Middle frontal gyrus (tissue), 1 donor: ENCODE measurements around the gene SLC1A6.
A peak's percentile ranks its signal among the peaks of the same experiment; 100 is the strongest.
"Not testable (repeated sequence)": the region's sequence is repeated elsewhere in the genome, so short reads cannot be mapped to it uniquely, and the experiment has no call there.

ENCODE experiments used
- DNase-seq: peaks from one replicate; pipeline ENCODE4 v3.0.0-alpha.2; 2015; ENCODE audit warnings: low spot score; ENCODE audit errors: extremely low spot score

Gene SLC1A6

GRCh38 chr19:14979476-14980255, at the start of gene SLC1A6:
SLC1A6 (minus strand) TSS chr19:14979864; CDS start chr19:14972910, 6,954 bp downstream.
- DNase-seq, result no peak

DNA sequence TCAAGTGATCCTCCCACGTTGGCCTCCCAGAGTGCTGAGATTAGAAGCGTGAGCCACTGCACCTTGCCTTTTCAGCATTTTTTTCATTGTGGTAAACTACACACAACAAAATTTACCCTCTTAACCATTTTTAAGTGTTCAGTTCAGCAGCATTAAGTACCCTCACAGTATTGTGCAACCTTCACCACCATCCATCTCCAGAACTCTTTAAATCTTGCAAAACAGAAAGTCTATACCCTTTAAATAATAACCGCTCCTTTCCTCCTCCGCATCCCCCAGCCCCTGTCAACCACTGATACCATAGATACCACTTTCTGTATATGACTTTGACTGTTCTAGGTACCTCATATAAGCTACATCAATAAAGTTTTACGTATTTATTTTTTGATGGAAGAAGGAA, 48.8 kb upstream of the SLC1A6 start:
- no peak for DNase-seq

DNA sequence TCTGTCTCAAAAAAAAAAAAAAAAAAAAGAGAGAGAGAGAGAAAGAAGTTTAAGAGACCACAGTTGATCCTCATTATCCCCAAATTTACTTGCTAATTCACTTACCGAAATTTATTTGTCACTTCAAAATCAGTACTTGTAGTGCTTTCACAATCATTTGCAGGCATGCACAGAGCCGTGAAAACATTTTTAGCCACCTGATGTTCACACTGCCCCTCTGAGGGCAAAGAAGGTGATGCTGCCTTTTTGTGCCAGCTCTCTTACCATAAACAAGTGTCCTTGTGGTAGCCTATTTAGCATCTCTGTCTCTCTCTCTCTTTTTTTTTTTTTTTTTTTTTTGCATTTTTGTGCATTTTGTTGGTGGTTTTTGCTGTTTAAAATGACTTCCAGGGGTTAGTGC, 45.6 kb upstream of the SLC1A6 start:
- no peak for DNase-seq

DNA sequence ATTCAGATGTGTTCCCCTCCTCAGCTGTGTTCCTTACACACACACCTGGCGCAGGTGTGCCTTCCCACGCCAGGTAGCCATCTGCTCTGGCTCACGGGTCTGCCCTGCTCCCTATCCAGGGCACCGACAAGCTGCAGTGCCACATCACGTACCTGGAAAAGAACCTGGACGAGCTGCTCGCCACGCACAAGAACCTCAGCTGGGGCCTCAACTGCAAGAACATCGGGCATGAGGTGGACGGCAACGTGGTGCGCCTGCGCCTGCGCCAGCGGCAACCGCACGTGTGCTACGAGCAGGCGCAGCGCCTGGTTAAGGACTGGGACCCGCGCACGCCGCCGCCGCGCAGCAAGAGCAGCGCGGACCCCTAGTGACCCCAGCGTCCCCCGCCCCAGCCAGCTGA, 43.1 kb upstream of the SLC1A6 start:
- DNase-seq, result no peak

DNA sequence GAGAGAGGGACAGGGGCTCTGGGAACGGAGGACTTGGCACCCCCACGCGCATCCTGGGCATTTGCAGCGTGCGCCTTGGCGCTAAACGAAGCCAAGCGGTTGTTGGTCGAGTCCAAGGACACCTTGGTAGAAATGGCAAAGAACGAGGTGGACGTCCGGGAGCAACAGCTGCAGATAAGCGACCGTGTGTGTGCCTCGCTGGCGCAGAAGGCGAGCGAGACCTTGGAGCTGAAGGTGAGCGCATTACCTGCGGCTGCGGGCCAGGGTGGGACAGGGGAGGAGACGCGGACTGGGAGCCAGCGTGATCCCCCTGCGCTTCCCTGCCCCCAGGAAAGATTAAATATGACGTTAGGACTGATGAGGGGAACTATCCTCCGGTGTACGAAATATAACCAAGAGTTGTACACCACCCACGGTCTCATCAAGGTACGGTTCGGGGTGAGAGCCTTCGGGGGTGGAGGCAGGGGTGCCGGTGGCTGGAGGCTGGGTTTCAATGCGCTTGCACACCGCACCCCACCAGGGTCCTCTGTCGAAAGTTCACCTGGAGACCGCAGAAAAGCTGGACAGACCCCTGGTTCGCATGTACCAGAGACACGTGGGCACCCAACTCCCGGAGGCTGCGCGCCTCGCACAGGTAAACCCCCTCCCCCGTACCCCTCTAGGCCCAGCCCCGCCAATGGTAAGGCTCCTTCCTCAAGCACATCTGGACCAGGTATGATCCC, 41.8 kb upstream of the SLC1A6 start:
- no peak for DNase-seq

- not testable (repeated sequence) for DNase-seq
These were observed 39.2 kb upstream of the SLC1A6 start for GRCh38 chr19:15018836-15019235.

DNA sequence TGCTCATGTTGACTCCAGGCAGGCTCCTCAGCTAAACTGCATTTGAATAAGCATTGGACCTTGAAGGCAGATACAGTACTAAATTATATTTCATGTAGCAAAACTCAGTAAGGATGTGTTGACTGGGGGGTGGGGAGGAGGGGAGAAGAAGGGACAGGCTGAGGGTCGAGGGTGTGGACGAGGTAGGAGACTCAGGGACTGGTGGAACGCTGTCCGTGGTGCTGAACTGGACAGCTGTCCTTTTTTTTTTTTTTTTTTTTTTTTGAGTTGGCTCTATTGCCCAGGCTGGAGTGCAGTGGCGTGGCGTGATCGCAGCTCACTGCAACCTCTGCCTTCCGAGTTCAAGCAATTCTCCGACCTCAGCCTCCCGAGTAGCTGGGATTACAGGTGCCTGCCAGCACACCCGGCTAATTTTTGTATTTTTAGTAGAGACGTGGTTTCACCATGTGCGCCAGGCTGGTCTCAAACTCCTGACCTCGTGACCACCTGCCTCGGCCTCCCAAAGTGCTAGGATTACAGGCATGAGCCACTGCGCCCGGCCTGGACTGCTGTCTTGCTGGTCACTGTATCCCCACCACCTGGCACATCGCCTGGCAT, 36.4 kb upstream of the SLC1A6 start:
- no peak for DNase-seq

- no peak for DNase-seq
These were observed 34.9 kb upstream of the SLC1A6 start for GRCh38 chr19:15014579-15014978.

DNA sequence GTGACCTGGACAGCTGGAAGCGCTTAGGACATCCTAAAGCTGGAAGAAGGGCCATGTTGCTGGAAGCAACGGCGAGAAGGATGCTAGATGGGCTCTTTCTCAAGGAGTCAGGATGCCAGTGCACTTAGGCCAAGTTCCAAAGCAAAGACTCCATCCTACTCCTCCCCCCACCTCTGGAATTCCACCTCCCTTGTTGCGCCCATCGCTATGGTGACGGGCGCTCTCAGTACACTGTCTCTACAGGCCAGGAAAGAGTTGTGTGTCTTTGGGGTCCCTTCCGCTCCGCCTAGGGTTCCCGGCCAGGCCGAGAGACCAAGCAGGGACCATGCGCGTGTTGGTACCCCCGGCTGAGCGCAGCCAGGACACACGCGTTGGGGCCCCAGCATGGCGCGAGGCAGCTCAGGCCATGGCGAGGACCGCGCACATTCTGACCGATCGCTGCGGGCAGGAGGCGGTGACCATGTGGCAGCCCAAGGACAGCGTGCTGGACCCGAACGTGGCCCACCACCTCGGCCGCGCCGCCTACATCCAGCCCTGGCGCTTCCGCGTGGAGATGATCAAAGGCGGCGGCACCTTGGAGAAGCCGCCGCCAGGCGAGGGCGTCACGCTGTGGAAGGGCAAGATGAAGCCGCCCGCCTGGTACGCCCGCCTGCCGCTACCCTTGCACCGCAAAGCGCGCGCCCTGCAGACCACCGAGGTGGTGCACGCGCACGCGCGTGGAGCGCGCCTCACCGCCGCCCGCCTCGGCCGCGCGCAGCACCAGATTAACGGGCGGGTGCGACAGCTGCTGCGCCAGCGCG, 31.0 kb upstream of the SLC1A6 start:
- no peak for DNase-seq

DNA sequence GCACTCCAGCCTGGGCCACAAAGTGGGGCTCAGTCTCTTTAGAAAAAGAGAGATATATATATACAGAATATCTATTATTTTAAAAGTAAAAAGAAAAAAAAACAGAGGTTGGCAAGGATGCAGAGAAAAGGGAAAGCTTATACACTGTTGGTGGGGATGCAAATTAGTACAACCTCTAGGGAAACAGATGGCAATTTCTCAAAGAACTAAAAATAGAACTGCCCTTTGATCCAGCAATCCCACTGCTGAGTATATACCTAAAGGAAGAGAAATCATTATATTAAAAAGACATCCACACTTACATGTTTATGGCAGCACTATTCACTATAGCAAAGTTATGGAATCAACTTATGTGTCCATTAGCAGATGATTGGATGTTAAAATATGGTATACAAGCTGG, 28.6 kb upstream of the SLC1A6 start:
- DNase-seq, result no peak

DNA sequence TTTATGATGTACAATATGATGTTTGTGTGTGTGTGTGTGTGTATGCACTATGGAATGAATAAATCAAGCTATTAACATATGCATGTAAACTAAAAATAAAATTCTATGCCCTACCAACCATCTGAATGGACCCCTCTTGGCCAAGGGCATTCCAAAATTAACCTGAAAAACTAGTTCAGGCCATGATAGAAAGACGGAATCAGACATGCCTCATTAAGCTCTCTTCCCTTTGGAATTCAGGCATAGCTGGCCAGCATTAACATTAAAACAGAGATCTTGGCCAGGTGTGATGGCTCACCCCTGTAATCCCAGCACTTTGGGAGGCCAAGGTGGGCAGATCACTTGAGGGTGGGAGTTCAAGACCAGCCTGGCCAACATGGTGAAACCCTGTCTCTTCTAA, 18.3 kb upstream of the SLC1A6 start:
- DNase-seq, result no peak

DNA sequence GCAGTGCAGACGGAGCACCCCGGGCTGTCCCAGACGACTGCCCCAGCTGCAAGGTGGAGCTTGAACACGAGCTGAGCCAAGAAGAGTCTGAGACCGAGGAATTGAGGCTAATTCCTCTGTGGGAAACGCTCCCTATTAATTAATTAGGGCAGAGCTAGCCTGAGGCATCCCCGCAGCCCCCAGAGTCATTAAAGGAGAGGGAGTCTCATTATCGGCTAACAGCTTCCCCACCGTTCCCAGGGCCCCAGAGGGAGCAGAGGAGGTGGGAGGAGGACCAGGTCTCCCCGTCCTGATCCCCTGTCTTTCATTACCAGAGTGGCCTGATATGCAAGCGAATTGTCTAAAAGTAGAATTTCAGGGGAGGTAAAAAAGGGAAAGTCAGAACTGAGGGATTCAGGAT, 13.1 kb upstream of the SLC1A6 start:
- DNase-seq, result no peak

DNA sequence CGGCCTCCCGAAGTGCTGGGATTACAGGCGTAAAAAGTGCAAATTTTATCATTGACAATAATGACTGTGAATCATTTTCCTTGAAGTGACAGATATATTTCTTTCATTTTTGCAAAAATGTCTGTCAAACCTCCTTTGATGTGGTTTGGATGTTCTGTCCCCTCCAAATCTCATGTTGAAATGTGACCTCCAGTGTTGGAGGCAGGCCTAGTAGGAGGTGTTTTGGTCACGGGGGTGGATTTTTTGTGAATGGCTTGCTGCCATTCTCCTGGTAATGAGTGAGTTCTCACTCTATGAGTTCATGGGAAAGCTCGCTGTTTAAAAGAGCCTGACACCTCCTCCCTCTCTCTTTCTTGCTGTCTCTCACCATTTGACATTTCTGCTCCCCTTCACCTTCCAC, 5.5 kb upstream of the SLC1A6 start:
- DNase-seq, result no peak

DNA sequence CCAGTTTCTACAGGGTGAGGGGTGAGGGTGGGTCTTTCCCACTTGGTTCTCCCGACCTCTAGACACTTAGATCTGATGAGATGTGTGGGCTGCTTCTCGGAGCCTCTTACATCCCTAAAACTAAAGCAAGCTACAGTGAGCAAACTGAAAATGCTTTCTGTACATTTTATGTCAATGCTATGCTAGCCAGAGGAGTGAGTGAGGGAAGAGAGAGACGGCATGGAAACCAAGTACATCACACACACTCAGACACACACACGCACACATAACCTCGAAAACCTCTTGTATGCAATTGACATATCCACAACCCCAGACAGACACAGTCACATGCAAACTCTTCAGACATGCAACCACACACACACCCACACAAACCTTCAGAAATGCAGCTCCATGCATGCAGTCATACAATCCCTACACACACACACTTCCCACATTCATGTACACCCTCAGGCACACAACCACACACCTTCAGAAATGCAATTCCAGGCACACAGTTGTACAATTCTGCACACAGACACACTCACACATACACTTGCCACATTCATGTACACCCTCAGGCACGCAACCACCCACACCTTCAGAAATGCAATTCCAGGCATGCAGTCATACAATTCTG, 1.4 kb downstream of the SLC1A6 start:
- DNase-seq, result no peak

DNA sequence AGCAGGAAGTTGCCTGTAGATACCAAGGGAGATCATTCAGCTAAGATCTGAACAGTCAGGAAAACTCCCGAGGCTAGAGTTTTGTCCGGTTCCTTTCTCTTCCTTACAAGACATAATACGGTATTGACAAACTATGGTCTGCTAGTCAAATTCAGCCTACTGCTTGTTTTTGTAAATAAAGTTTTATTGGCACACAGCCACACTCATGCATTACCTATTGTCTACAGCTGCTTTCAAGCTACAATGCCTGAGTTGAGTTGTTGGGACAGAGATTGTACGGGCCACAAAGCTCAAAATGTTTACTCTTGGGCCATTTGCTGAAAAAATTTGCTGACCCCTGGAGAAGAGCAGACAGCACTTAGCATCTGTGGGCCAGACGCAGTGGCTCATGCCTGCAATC, 2.5 kb downstream of the SLC1A6 start:
- no peak for DNase-seq

GRCh38 chr19:14974488-14974887, 5.2 kb downstream of the SLC1A6 start:
- no peak for DNase-seq

DNA sequence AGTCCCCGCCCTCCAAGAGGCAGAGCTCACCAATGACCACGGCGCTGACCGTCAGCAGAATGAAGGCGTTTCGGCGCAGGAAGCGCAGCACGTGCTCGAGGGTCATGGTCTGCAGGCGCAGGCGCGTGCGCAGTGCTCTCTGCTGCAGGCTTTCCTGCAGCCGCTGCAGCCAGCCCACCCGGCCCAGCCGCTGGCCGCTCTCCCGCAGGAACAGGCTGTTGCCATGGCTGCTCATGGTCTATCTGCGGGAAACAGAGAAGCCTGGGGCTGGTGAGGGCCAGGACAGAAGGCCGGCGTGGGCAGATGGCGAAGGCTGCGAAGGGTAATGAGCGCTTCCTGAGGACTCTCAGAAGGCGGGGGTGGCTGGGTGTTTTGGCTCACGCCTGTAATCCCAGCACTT, 7.0 kb downstream of the SLC1A6 start:
- peak; percentile 8 for DNase-seq

DNA sequence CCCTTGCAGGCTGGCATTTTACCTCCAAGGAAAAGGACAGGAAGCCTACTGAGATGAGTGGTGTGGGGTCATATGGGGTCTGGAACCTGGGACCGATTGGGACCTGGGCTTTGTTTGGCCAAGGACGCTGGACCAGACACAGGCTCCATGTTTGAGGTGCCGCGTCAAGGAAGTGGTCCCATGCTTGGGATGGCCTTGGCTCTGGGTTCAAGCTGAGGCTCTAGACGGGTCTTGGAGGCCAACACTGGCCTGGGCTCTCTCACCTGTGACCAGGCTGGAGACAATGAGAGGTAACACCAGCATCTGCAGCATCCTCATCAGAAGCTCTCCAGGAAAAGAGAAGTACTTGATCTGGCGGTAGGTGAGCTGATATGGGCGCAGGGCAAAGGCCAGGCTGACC, 8.2 kb downstream of the SLC1A6 start:
- no peak for DNase-seq

DNA sequence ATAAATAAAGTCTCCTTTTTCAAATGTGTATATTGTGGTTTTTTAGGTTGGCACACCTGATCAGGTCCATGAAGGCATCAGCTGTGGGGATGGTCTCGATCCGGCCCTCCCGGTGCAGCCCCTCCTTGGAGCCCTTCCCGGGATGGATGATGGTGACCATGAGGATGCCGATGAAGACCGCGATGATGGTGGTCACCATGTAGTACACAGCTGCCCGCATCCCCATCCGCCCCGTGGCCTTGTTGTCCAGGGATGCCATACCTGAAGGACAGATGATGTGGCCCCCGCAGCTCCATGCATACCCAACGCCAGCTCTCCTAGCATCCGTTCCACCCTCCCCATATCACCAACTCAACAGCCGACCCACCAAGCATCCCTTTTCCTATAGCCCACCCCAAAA, 11.4 kb downstream of the SLC1A6 start:
- DNase-seq, result no peak

DNA sequence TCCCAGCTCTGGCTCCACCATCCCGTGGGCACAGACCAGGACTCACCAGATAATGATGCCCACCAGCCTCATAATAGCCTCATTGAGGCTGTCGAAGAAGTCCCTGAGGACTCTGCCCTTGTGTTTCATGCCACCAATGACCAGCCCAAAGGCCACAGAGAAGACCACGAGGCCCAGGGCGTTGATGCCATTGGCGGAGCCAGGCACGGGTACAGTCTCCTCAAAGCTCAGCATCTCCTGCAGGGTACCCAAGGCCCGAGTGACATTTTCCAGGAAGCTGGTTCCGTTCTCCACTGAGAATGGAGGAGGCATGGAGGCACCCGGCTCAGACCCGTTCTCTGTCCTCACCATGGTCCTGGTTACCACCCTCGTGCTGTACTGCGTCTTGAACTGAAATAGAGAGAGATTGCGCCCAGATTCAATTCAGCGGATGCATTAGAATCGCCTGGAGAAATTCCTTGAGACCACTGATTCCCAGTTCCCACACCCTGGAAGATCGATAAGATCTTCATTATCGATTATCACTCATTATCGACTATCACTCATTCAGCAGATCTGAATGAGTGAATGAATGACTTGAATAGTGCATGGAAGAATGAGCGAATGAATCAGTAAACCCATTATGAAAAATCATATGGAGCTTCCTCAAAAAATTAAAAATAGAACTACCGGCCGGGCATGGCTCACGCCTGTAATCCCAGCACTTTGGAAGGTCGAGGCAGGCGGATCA, 17.5 kb downstream of the SLC1A6 start:
- DNase-seq, result no peak

GRCh38 chr19:14959263-14959662, 20.4 kb downstream of the SLC1A6 start:
- no peak for DNase-seq
